Parathyroid adenoma (tissue), 2 donors: Measurements from ENCODE around the gene SLC2A4RG.
A peak's percentile ranks its signal among the peaks of the same experiment; 100 is the strongest.

Experiments
- H2AFZ ChIP-seq: fragments of 300-600 bp; sonication (generic); one replicate; pipeline ENCODE4 v1.7.0; 2017; ENCODE audit warnings: antibody characterized with exemption, mild to moderate bottlenecking
- H3K27ac ChIP-seq: fragments of 300-600 bp; sonication (generic); one replicate; pipeline ENCODE4 v1.7.0; 2017
- H3K27me3 ChIP-seq: fragments of 300-600 bp; sonication (generic); one replicate; pipeline ENCODE4 v1.7.0; 2017; ENCODE audit warnings: low read length; ENCODE audit not compliant: control insufficient read depth, insufficient read depth
- H3K36me3 ChIP-seq: fragments of 300-600 bp; sonication (generic); one replicate; pipeline ENCODE4 v1.7.0; 2017; ENCODE audit warnings: low read length; ENCODE audit not compliant: control insufficient read depth, insufficient read depth
- H3K4me1 ChIP-seq: fragments of 300-600 bp; sonication (generic); one replicate; pipeline ENCODE4 v1.7.0; 2017; ENCODE audit warnings: control low read depth
- H3K4me2 ChIP-seq: fragments of 300-600 bp; sonication (generic); one replicate; pipeline ENCODE4 v1.7.0; 2017; ENCODE audit warnings: low read length
- H3K4me3 ChIP-seq: fragments of 300-600 bp; sonication (generic); one replicate; pipeline ENCODE4 v1.7.0; 2017; ENCODE audit warnings: low read depth, low read length
- H3K79me2 ChIP-seq: fragments of 300-600 bp; sonication (generic); one replicate; pipeline ENCODE4 v1.7.0; 2017; ENCODE audit warnings: control low read depth
- H3K9ac ChIP-seq: fragments of 300-600 bp; sonication (generic); one replicate; pipeline ENCODE4 v1.7.0; 2017; ENCODE audit warnings: mild to moderate bottlenecking
- H3K9me3 ChIP-seq: fragments of 300-600 bp; sonication (generic); one replicate; pipeline ENCODE4 v1.7.0; 2017; ENCODE audit warnings: low read length; ENCODE audit not compliant: control insufficient read depth
- CTCF ChIP-seq: fragments of 300-600 bp; sonication (generic); IDR thresholded peaks from one replicate; pipeline ENCODE4 v1.7.0; 2017; ENCODE audit warnings: antibody characterized with exemption, mild to moderate bottlenecking
- donor health status: primary hyperparathyroidism.

Gene SLC2A4RG

GRCh38 chr20:63783970-63784369 lies 44.4 kb downstream of the SLC2A4RG start:
- Histone ChIP-seq H3K4me2 (no peak overlapping the region), H3K36me3 (no peaks in the 10 kb centered on the region), H3K4me3 (no peak overlapping the region), H3K9me3 (no peaks in the 10 kb centered on the region), H3K27ac (no peak overlapping the region), H3K79me2 (peaks cover 51% of the 10 kb centered on the region), H3K4me1 (no peaks in the 10 kb centered on the region), H3K9ac (no peak overlapping the region), H2AFZ (no peak overlapping the region), H3K27me3 (no peaks in the 10 kb centered on the region)
- no peak for TF ChIP-seq CTCF

GRCh38 chr20:63785691-63786131 lies 46.1 kb downstream of the SLC2A4RG start:
- peaks cover 52% of the 10 kb centered on the region for H3K79me2 ChIP-seq
- H3K9me3 ChIP-seq = no peaks in the 10 kb centered on the region
- no peak overlapping the region for H3K4me2 ChIP-seq
- no peak for TF ChIP-seq CTCF
- H3K4me3 ChIP-seq = no peak overlapping the region
- H3K27me3 ChIP-seq = no peaks in the 10 kb centered on the region
- H3K9ac ChIP-seq = no peak overlapping the region
- no peaks in the 10 kb centered on the region for H3K36me3 ChIP-seq
- no peaks in the 10 kb centered on the region for H3K4me1 ChIP-seq
- no peak overlapping the region for H3K27ac ChIP-seq
- H2AFZ ChIP-seq = no peak overlapping the region

- Histone ChIP-seq H3K4me1 (no peaks in the 10 kb centered on the region), H3K27ac (no peak overlapping the region), H3K36me3 (no peaks in the 10 kb centered on the region)
Observed at GRCh38 chr20:63787302-63787701, 47.7 kb downstream of the SLC2A4RG start.

GRCh38 chr20:63787749-63788148 lies 48.2 kb downstream of the SLC2A4RG start:
- Histone ChIP-seq H2AFZ (no peak overlapping the region), H3K4me2 (no peak overlapping the region), H3K4me1 (no peaks in the 10 kb centered on the region), H3K27ac (no peak overlapping the region), H3K27me3 (no peaks in the 10 kb centered on the region), H3K9ac (no peak overlapping the region), H3K9me3 (no peaks in the 10 kb centered on the region), H3K4me3 (no peak overlapping the region), H3K36me3 (no peaks in the 10 kb centered on the region), H3K79me2 (peaks cover 45% of the 10 kb centered on the region)
- no peak for TF ChIP-seq CTCF

More at GRCh38 chr20:63787302-63787701, 47.7 kb downstream of the SLC2A4RG start:
- Histone ChIP-seq H3K9ac (no peak overlapping the region), H3K4me3 (no peak overlapping the region), H3K4me2 (no peak overlapping the region), H2AFZ (no peak overlapping the region), H3K79me2 (peaks cover 49% of the 10 kb centered on the region), H3K9me3 (no peaks in the 10 kb centered on the region), H3K27me3 (no peaks in the 10 kb centered on the region)
- TF ChIP-seq CTCF = no peak

GRCh38 chr20:63789836-63790571 lies 50.4 kb downstream of the SLC2A4RG start:
- H3K4me3 ChIP-seq = no peak overlapping the region
- H3K9me3 ChIP-seq = no peaks in the 10 kb centered on the region
- H3K4me1 ChIP-seq = no peaks in the 10 kb centered on the region
- no peak overlapping the region for H2AFZ ChIP-seq
- TF ChIP-seq CTCF = no peak
- H3K36me3 ChIP-seq = no peaks in the 10 kb centered on the region
- H3K79me2 ChIP-seq = peaks cover 36% of the 10 kb centered on the region
- no peak overlapping the region for H3K9ac ChIP-seq
- H3K4me2 ChIP-seq = no peak overlapping the region
- peak overlapping the region; percentile 29 for H3K27ac ChIP-seq
- no peaks in the 10 kb centered on the region for H3K27me3 ChIP-seq
